NCI-H2107 (cell line): ENCODE data around the gene ADGRB3.
"Not testable (repeated sequence)": the region's sequence is repeated elsewhere in the genome, so short reads cannot be mapped to it uniquely, and the experiment has no call there.

ENCODE experiments used
- DNase-seq: peaks from one replicate; lab custom pipeline; 2025; lab: John Stamatoyannopoulos, UW

Gene ADGRB3

DNA sequence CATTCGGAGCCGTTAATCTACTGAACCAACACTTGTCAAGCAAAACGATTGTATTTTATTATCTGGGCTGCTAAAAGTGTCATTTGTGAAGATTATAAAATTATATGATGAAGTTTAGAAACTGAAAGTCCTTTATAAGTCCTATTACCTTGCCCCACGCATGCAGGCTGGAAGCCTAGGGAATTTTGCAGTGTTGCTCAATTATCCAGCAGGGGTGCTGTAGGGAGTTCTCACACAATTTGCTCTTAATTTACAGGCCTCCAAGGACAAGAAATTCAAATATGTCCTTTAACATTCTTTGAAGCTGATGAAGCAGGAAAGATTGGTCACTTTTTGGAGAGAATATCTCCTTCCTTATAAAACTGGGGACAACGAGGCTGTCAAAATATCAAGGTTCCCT is 792.8 kb downstream of the ADGRB3 start:
- no peak for DNase-seq

DNA sequence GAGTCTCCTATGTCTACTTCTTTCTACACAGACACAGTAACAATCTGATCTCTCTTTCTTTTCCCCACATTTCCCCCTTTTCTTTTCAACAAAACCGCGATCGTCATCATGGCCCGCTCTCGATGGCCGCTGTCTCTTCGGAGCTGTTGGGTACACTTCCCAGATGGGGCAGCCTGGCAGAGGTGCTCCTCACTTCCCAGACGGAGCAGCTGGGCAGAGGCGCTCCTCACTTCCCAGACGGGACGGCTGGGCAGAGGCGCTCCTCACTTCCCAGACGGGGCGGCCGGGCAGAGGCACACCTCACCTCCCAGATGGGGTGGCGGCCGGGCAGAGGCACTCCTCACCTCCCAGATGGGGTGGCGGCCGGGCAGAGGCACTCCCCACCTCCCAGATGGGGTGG is 797.1 kb downstream of the ADGRB3 start:
- DNase-seq = not testable (repeated sequence)

DNA sequence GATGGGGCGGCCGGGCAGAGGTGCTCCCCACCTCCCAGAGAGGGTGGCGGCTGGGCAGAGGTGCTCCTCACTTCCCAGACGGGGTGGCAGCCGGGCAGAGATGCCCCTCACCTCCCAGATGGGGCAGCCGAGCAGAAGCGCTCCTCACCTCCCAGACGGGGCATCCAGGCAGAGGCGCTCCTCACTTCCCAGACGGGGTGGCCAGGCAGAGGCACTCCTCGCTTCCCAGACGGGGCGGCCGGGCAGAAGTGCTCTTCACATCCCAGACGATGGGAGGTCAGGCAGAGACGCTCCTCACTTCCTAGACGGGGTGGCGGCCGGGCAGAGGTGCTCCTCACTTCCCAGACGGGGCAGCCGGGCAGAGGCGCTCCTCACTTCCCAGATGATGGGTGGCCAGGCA is 798.0 kb downstream of the ADGRB3 start:
- DNase-seq = not testable (repeated sequence)

DNA sequence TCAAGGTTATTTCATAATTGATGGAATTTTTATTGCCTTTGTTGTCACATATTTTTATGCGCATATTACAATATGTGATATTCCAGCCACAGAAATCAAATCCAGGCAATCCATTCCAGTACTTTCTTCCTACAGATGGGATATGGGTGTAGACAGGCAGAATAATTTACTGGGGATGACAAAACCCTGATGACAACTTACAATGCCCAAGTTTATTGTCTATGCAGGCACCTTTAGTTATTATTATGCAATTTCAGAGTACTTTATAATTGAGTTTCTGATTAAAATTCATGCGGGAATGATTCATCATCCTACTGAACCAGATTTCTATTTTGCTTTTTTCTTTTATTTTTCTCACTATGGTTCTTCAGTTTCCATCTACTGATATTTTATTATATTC is 803.0 kb downstream of the ADGRB3 start:
- DNase-seq = no peak
